HG02610 (cell line): Measurements from ENCODE around the gene KLK5.
"Not testable (repeated sequence)": the region's sequence is repeated elsewhere in the genome, so short reads cannot be mapped to it uniquely, and the experiment has no call there.

Experiments used
- ATAC-seq: cut with Tn5 transposase; IDR thresholded peaks from one replicate; pipeline ENCODE4 v1.9.1; 2021; ENCODE audit warnings: mild to moderate bottlenecking, moderate library complexity; ENCODE audit not compliant: unreplicated experiment

The KLK5 gene

GRCh38 chr19:50925734-50926133, 27.1 kb downstream of the KLK5 start:
- ATAC-seq = no peak

DNA sequence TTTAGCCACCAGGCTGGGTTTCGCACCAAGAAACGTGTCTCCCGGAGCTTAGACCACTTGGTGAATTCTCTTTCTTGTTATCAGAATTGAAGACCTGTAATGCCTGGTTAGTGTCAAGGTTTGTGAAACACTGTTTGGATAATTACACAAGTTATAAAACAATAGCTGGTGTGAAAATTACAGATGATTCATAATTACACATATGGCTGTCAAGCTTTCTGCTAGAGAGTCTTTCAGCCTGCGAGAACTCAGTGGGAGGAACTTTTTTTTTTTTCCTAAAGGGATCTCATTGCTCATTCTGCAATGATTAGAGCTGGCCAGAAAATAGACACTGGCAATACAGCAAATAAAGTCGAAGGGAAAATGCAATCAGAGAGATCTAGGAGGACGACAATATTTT, 28.3 kb downstream of the KLK5 start:
- no peak for ATAC-seq

DNA sequence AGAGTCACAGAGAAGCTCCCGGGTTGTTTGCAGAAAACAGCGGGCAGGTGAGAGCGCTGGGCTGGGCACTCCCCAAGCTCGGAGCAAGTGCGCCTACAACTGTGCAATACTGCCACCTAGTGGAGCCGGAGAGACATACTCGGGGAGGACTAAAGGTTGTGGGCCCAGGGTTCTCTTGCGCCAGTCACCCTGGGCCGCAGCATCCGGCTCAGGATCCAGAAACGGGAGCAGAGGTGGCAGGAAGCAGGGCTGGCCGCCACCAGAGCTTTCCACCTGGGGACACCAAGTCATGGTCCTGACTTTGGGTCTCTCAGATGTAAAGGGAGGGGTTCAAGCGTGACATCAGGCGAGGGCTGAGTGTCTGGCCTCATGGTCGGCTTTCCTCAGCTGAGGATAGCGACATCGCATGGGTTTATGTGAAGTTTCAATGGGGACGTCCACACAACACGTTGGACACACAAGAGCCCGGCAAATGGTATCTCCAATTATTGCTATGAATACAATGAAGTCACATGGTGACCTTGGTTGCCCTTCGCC, 30.5 kb downstream of the KLK5 start:
- ATAC-seq = no peak

DNA sequence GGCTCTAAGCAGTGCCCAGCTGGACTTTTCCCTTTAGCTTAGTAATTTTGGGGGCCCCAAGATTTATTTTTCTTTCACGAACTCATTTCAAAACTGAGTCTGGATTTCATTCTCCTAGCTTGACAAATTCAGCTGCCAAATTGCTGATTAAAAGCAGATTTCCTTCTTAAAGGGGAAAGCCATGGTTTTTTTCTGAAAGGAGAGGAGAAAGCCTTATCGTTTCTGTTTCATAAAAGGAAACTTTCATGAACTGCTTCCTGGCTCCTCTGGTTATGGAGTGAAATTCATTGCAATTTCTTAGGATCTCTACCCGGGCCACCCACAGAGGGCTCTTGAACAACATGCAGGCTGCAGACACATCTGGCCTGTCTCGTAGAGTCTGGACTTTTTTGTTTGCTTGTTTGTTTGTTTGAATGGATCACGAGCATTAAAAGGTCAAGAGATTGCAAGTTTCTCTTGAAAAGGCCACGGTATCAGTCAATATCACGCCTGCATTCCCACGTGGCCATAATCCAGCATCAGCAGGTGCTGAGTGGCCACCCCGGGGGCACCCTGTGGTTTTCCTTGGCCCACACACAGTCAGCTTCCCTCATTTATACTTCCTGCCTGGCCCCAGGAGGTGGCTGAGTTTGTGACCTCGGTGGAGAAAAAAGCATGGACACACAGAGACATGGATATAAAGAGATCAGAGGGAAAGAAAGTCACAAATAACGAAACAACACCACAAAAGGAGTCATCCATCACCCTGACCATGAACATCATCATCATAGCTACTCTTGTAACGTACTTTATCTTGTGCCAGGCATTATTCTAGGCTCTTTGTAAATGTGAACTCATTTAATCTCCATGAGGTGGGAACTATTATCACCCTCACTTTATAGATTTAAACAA, 31.2 kb downstream of the KLK5 start:
- no peak for ATAC-seq

- ATAC-seq = no peak
These were observed 36.8 kb downstream of the KLK5 start for GRCh38 chr19:50916069-50916468.

DNA sequence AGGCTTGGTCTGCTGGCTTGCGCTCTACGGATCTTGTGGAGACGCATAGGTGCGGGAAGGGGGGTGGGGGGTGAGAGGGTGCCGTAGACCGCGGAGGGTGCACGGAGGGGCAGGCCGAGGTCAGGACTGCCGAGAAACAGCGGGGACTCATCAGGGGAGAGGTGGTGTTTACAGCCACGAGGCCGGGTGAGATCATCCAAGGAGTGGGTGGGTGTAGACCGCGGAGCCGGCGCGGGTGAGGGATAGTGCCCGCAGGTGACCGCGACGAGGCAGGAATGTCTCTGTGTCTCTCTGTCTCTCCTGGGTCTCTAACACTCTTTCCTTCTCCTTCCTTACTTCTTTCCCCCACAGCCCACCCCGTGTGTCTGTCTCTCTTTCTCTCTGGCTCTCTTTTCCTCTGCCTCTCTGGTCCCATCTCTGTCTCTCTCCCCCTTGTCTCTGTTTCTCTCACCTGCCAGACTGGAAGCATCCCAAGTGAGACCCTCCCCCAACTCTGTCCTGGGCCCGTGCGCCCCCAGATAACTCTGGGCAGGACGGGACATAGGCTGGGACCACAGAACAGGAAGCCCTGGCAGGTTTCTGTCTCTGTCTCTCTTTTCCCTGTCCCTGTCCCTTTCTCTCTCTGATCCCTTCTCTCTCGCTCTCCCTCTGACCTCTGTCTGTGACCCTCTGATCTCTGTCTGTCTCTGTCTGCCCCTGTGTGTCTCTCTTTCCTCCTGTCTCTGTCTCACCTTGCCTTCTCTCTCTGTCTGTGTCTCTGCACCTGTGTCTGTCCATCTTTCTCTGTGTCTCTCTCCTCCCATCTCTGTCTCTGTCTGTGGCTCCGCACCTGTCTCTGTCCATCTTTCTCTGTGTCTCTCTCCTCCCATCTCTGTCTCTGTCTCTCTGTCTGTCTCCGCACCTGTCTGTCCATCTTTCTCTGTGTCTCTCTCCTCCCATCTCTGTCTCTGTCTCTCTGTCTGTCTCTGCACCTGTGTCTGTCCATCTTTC, 39.8 kb downstream of the KLK5 start:
- ATAC-seq = no peak

DNA sequence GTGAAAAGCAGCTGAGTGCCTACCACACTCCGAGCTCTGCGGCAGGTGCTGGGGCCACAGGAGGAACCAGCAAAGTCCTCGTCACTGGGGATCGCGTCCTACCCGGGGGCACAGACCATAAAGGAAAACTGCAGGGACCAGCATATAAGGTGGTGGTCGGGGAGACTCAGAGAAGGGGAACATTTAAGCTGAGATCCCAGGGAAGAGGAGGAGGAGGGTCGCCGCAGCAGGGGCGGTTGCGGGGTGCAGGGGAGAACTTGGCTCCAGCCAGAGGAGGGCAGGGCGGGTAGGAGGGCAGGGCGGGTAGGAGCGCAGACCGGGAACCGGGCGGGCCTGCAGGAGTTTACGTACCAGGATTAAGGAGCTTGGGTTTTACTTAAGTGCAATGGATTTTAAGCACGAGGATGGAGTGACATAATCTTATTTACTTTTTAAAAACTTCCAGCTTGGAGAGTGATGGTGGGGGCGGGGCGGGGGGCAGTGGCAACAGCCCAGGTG, 40.7 kb downstream of the KLK5 start:
- ATAC-seq = no peak

- ATAC-seq = no peak
These were observed 41.4 kb downstream of the KLK5 start, which contains the start of gene KLK4 for GRCh38 chr19:50911206-50912101. Gene KLK4 (minus strand): TSS chr19:50911395. CDS start chr19:50910738, 657 bp downstream.

DNA sequence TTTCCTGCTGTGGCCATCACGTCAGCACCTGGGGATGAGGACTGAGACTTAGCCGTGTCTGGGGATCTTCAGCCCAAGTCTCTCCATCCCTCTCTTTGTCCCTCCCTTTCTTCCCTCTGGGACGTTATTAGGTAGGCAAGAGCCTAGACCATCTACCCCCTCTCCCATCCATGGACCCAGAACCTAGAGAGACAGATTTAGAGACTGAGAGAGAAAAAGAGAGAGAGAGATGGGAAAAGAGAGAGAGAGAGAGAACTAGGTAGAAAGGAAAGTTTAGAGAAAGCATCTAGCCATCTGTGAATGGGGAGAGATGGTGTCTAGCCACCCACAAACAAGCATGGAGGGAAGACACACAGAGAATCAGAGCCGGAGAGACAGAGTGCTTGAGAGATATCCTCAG, 42.1 kb downstream of the KLK5 start:
- no peak for ATAC-seq

DNA sequence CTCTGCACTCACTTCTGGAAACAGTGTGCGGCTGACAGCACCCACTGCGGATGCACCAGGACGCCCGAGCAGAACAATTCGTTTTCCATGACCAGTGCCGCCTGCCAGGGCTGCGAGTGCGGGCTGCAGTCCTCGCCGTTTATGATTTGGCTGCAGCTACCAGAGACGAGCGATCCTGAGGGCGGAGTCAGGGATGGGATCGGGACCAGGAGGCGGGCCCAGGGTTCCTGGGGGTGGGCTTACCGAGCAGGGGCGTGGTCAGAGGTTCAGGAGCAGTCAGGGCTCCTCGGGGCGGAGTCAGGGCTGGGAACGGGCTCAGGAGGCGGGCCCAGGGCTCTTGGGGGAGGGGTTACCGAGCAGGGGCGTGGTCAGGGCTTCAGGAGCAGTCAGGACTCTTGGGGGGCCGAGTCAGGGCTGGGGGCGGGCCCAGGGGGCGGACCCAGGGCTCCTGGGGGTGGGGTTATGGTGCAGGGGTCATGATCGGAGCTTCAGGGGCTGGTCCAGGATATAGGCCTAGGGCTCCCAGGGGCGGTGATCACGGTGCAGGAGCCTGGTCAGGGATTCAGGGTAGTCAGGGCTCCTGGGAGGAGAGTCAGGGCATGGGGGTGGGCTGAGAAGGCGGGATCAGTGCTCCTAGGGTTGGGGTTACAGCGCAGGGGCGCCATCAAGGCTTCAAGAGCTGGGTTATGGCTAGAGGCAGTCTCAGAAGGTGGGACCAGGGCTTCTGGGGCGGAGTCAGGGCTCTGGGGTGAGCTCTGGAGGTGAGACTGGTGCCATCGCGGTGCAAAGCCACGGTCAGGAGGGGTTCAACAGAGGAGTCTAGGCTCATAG, 43.4 kb downstream of the KLK5 start:
- no peak for ATAC-seq

- ATAC-seq = no peak
These were observed 44.5 kb downstream of the KLK5 start for GRCh38 chr19:50908336-50908735.

- ATAC-seq = no peak
These were observed 46.6 kb downstream of the KLK5 start for GRCh38 chr19:50906217-50906616.

DNA sequence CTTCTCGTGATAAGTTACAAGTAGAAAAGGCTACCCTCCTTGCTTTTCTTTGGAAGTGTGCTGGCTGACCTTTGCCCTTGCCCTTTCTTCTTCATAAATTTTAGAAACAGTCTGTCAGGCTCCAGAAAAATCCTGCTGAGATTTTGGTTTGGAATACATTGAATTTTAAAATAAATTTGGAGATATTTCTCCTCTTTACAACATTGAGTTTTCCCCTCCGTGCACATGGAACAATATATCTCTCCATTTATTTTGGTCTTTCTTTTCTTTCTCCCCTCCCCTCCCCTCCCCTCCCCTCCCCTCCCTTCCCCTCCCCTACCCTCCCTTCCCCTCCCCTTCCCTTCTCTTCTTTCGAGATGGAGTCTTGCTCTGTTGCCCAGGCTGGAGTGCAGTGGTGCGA, 50.2 kb downstream of the KLK5 start:
- no peak for ATAC-seq

DNA sequence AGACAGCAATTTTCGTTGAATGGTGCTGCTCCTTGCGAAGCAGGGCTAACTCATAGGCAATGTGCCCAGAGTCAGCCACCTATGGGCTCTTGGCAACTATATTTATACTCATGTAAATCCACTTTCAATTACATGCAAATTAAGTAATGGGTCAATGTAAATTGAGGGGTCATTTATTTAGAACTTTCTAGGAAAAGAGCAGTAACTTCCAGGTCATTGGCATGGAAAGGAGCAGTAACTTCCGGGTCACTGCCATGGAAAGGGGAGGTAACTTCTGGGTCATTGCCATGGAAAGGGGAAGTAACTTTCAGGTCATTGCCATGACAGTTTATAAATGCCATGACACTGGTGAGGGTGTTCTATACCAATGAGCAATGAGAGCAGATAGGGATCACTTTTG, 53.3 kb downstream of the KLK5 start:
- no peak for ATAC-seq

DNA sequence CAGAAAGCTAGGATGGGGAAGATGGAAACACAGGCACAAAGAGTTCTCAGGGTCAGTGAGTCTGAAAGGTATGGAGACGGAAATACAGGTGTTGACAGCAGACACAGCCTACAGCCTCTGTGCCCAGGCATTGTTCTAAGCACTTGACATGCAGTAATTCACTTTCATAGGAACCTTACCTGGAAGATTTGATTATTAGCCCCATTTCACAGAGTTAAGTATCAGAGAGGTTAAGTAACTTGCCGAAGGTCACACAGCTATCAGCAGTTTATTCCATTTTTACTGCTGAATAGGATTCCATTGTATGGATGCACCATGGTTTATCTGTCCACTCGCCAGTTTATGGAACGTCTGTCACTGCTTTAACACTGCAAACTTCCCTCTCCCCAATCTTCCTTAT, 54.8 kb downstream of the KLK5 start:
- ATAC-seq = no peak

DNA sequence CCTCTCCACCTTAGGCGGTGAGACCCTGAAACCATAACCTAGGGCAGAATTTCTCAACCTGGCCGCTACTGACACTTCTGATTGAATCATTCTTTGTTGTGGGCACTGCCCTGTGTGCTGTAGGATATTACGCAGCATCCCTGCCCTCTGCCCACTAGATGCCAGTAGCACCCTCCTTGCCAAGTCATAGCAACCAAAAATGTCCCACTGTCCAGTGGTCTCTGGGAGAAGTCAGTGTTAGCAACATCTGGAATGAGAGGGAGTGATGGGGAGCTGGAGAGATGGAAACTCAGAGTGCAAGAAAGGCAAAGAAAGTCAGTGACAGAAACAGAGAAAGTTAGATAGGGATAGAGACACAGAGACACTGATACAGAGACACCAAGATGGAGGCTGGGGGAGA, 55.2 kb downstream of the KLK5 start:
- ATAC-seq = no peak

GRCh38 chr19:50897191-50897607, 55.6 kb downstream of the KLK5 start:
- ATAC-seq = peak; percentile 29

- peak; percentile 86 for ATAC-seq
These were observed 56.1 kb downstream of the KLK5 start for GRCh38 chr19:50896591-50897190.

GRCh38 chr19:50896089-50896590, 56.7 kb downstream of the KLK5 start:
- ATAC-seq = not testable (repeated sequence)
